A549 (cell line): ENCODE measurements around the gene LAMTOR3. TPM values are rescaled to one million over a fixed set of nuclear protein-coding genes. Genes with fewer than 3 reads are reported as not detected.

Experiments
- ATAC-seq, 2 experiments: fragments of 200-7000 bp in 1 of 2; fragments of >200 bp in 1 of 2; cut with Nextera tagmentation in 1 of 2; cut with Tn5 transposase in 1 of 2; 3 replicates each; pipeline versions ENCODE4 v1.8.0 to v1.9.1; 2018 to 2020; ENCODE audit warnings: mild to moderate bottlenecking in 1 of 2, moderate library complexity in 1 of 2
- CTCF ChIA-PET: fragments of 300-600 bp; sonication (Branson Sonifier 250); formaldehyde crosslinking; extraction: SDS; loops from one replicate; lab custom pipeline; 2021; ENCODE audit warnings: antibody characterized with exemption, inconsistent platforms; lab: Yijun Ruan, JAX
- POLR2A ChIA-PET: fragments of 350-600 bp; formaldehyde crosslinking; extraction: SDS; loops from one replicate; lab custom pipeline; 2021; ENCODE audit warnings: antibody characterized with exemption, inconsistent platforms; lab: Yijun Ruan, JAX
- DNase-seq, 2 experiments: peaks; one replicate each; pipeline versions ENCODE4 v3.0.0 to v3.0.0-alpha.2; 2011 to 2016; ENCODE audit warnings: low read depth in 1 of 2, low spot score in 1 of 2
- FAIRE-seq: peaks from 2 replicates; lab custom pipeline; 2011; peaks lifted over from hg19 to GRCh38; lab: Jason Lieb, UNC
- H3K27ac ChIP-seq, 2 experiments: fragments of >200 bp; sonication (Bioruptor Twin); formaldehyde crosslinking; 3 replicates each; pipeline ENCODE4 v1.5.1; 2016 to 2017
- H3K4me1 ChIP-seq: fragments of >200 bp; sonication (Bioruptor Twin); formaldehyde crosslinking; 3 replicates; pipeline ENCODE4 v1.6.1; 2016
- H3K4me2 ChIP-seq: fragments of >200 bp; sonication (Bioruptor Twin); formaldehyde crosslinking; 3 replicates; pipeline ENCODE4 v1.6.1; 2016
- H3K4me3 ChIP-seq: fragments of >200 bp; sonication (Bioruptor Twin); formaldehyde crosslinking; 3 replicates; pipeline ENCODE4 v1.5.1; 2016
- H3K9me3 ChIP-seq: fragments of >200 bp; sonication (Bioruptor Twin); formaldehyde crosslinking; 3 replicates; pipeline ENCODE4 v1.6.1; 2016
- BCL3 ChIP-seq: fragments of >200 bp; sonication (Bioruptor Twin); formaldehyde crosslinking; IDR thresholded peaks from 3 replicates; pipeline ENCODE4 v1.6.1; 2016
- CHD2 ChIP-seq: fragments of 150-350 bp; IDR thresholded peaks from 2 replicates; pipeline ENCODE4 v1.6.1; 2014; ENCODE audit warnings: low read length; ENCODE audit not compliant: partially characterized antibody
- CHD4 ChIP-seq: fragments of 200-600 bp; sonication (generic); IDR thresholded peaks from 2 replicates; pipeline ENCODE4 v1.6.1; 2016; ENCODE audit warnings: antibody characterized with exemption, mild to moderate bottlenecking, borderline replicate concordance
- ELK1 ChIP-seq: fragments of 150-350 bp; IDR thresholded peaks from 2 replicates; pipeline ENCODE4 v1.6.1; 2014; ENCODE audit warnings: low read depth, mild to moderate bottlenecking, low read length
- EP300 ChIP-seq, 2 experiments: fragments of >200 bp; sonication (Bioruptor Twin); formaldehyde crosslinking; IDR thresholded peaks; 2 replicates in 1 of 2; 3 replicates in 1 of 2; pipeline ENCODE4 v1.6.1; 2016 to 2017
- FOSL2 ChIP-seq, 2 experiments: fragments of 450-650 bp in 1 of 2; fragments of >200 bp in 1 of 2; sonication (Bioruptor Twin) in 1 of 2; formaldehyde crosslinking; IDR thresholded peaks; 2 replicates each; pipeline versions ENCODE4 v1.5.0 to v1.6.1; 2016 to 2020; ENCODE audit warnings: mild to moderate bottlenecking in 1 of 2, moderate library complexity in 1 of 2
- GATA3 ChIP-seq: IDR thresholded peaks from 2 replicates; pipeline ENCODE4 v1.6.1; 2012; ENCODE audit warnings: borderline replicate concordance
- HES2 ChIP-seq: fragments of >200 bp; sonication (Bioruptor Twin); formaldehyde crosslinking; IDR thresholded peaks from 2 replicates; pipeline ENCODE4 v1.6.1; 2016
- HMGXB4 ChIP-seq: fragments of 250-450 bp; sonication (Bioruptor Pico); IDR thresholded peaks from 2 replicates; pipeline ENCODE4 v1.5.0; 2021; ENCODE audit warnings: mild to moderate bottlenecking, moderate library complexity, borderline replicate concordance
- KDM5A ChIP-seq: fragments of 200-600 bp; sonication (generic); IDR thresholded peaks from 2 replicates; pipeline ENCODE4 v1.6.1; 2016; ENCODE audit warnings: antibody characterized with exemption, mild to moderate bottlenecking
- MAX ChIP-seq: IDR thresholded peaks from 2 replicates; pipeline ENCODE4 v1.6.1; 2012
- POLR2A ChIP-seq: IDR thresholded peaks from 2 replicates; pipeline ENCODE4 v1.6.1; 2012; ENCODE audit warnings: mild to moderate bottlenecking, low read length
- RCOR1 ChIP-seq: fragments of 150-350 bp; IDR thresholded peaks from 2 replicates; pipeline ENCODE4 v1.6.1; 2014; ENCODE audit warnings: antibody characterized with exemption, low read length, low read depth
- RNF2 ChIP-seq: fragments of 200-600 bp; sonication (generic); IDR thresholded peaks from 2 replicates; pipeline ENCODE4 v1.6.1; 2016; ENCODE audit warnings: low read depth, mild to moderate bottlenecking, antibody characterized with exemption, moderate library complexity, borderline replicate concordance
- TFCP2L1 ChIP-seq: fragments of 250-450 bp; sonication (Bioruptor Pico); IDR thresholded peaks from 2 replicates; pipeline ENCODE4 v1.5.0; 2021; ENCODE audit warnings: mild to moderate bottlenecking
- TP53 ChIP-seq: fragments of 250-450 bp; sonication (Bioruptor Pico); IDR thresholded peaks from 2 replicates; pipeline ENCODE4 v1.5.0; 2021; ENCODE audit warnings: mild to moderate bottlenecking, moderate library complexity
- WGBS: methylation state at CpG from one replicate; pipeline ENCODE4 v1.1.6; 2017; ENCODE audit errors: missing lambda C conversion rate; 5-methylcytosine and 5-hydroxymethylcytosine counted together
- polyA plus RNA-seq, 4 experiments: library from polyadenylated mRNA; depleted of rRNA in 3 of 4; stranded (reverse); fragments of >200 nt; fragmentation: RNase III in 1 of 4; extraction: RNeasy Plus Mini Kit Qiagen cat#74134 plus additional on column Dnase treatment in 1 of 4; gene quantifications; 2 replicates in 3 of 4; 3 replicates in 1 of 4; pipeline ENCODE4 v1.2.3, GENCODE V29; 2011 to 2017
- TF ChIP-seq, protein P1 (sequence below): fragments of 250-450 bp; sonication (Bioruptor Pico); IDR thresholded peaks from 2 replicates; pipeline ENCODE4 v1.5.0; 2020; ENCODE audit warnings: low read depth, mild to moderate bottlenecking, moderate library complexity
- TF ChIP-seq, protein P2 (sequence below): fragments of >200 bp; sonication (Bioruptor Twin); formaldehyde crosslinking; IDR thresholded peaks from 3 replicates; pipeline ENCODE4 v1.5.1; 2016

The LAMTOR3 gene
- polyA plus RNA-seq, 2 of the 4 experiments (the other 2 are of a cell fraction): 21.3 to 40.8 TPM

- TF ChIP-seq, protein P1, sequence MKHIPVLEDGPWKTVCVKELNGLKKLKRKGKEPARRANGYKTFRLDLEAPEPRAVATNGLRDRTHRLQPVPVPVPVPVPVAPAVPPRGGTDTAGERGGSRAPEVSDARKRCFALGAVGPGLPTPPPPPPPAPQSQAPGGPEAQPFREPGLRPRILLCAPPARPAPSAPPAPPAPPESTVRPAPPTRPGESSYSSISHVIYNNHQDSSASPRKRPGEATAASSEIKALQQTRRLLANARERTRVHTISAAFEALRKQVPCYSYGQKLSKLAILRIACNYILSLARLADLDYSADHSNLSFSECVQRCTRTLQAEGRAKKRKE: no peak
- TF ChIP-seq TP53 (no peak), HMGXB4 (CRISPR knock-in tag) (no peak)
Measured at GRCh38 chr4:99843413-99843812, 50.8 kb downstream of the LAMTOR3 start (continued).

DNA sequence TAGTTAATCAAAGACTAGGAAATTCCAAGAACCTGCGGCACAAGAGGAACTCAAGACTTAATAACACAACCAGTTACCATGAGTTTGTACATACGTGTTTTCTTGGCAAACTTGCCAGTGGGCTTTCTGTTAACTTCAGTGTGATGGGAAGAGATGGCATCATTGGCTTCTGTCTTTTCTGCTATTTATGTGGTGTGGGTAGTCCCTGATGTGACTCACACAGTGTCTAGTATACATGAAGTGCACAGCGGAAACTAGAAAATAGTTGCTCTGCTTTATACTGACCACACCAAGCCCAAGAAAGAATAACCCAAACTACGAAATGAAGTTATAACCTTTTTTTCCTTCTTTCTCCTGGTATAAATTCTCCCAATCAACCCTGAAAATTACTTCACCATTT, 53.1 kb downstream of the LAMTOR3 start:
- DNase-seq: no peak
- Histone ChIP-seq H3K9me3 (no peaks in the 10 kb centered on the region), H3K27ac (no peak overlapping the region), H3K4me1 (no peaks in the 10 kb centered on the region), H3K4me2 (no peak overlapping the region), H3K4me3 (no peak overlapping the region)
- no peak for FAIRE-seq
- POLR2A ChIA-PET: no interaction called here
- CTCF ChIA-PET: no interaction called here
- 86% methylated on average over 4 of the region's 4 CpGs for WGBS
- ATAC-seq: no peak
- no peak for TF ChIP-seq EP300 (IDR thresholded peaks at IDR 0.05)
- TF ChIP-seq KDM5A: no peak
- no peak for TF ChIP-seq TFCP2L1
- TF ChIP-seq, protein P2, sequence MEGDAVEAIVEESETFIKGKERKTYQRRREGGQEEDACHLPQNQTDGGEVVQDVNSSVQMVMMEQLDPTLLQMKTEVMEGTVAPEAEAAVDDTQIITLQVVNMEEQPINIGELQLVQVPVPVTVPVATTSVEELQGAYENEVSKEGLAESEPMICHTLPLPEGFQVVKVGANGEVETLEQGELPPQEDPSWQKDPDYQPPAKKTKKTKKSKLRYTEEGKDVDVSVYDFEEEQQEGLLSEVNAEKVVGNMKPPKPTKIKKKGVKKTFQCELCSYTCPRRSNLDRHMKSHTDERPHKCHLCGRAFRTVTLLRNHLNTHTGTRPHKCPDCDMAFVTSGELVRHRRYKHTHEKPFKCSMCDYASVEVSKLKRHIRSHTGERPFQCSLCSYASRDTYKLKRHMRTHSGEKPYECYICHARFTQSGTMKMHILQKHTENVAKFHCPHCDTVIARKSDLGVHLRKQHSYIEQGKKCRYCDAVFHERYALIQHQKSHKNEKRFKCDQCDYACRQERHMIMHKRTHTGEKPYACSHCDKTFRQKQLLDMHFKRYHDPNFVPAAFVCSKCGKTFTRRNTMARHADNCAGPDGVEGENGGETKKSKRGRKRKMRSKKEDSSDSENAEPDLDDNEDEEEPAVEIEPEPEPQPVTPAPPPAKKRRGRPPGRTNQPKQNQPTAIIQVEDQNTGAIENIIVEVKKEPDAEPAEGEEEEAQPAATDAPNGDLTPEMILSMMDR: no peak
- TF ChIP-seq BCL3: no peak
- TF ChIP-seq, protein P1: no peak
- no peak for TF ChIP-seq CHD4
- no peak for TF ChIP-seq FOSL2 (IDR thresholded peaks at IDR 0.05)
- TF ChIP-seq FOSL2 (CRISPR knock-in tag; IDR thresholded peaks at IDR 0.05): no peak

DNA sequence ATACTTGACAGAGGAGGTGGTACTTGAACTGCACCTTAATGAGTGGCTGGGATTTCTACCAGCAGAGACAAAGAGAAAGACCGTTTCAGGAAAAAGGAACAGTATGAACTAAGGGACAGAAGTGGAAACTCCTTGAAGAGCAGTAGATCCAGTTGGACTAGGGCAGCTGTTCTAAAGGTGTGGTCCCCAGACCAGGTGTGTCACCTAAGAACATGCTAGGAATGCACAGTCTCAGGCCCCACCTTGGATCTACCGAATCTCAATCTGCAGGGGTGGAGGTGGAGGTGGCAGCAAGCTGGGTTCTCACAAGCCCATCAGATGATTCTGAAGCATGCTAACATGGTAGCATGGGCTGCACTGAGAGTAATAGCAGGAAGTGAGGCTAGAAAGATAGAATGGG, 55.3 kb downstream of the LAMTOR3 start:
- H3K4me3 ChIP-seq: no peak overlapping the region
- no peak for ATAC-seq
- no peak overlapping the region for H3K4me2 ChIP-seq
- H3K27ac ChIP-seq: no peak overlapping the region
- WGBS: 38% methylated on average over 1 of the region's 2 CpGs
- no peaks in the 10 kb centered on the region for H3K4me1 ChIP-seq
- TF ChIP-seq RNF2: no peak
- no peak for TF ChIP-seq HES2
- TF ChIP-seq CHD4: no peak
- TF ChIP-seq, protein P2: no peak
- TF ChIP-seq HMGXB4 (CRISPR knock-in tag): no peak
- TF ChIP-seq CHD2: no peak
- TF ChIP-seq KDM5A: no peak
- no peak for TF ChIP-seq RCOR1
- no peak for TF ChIP-seq POLR2A
- no peak for TF ChIP-seq GATA3
- no peak for TF ChIP-seq MAX
- TF ChIP-seq ELK1: no peak
- TF ChIP-seq, all 56 proteins: peak for 0
- no peak for DNase-seq
- no peaks in the 10 kb centered on the region for H3K9me3 ChIP-seq
- FAIRE-seq: no peak
- POLR2A ChIA-PET: no interaction called here
- CTCF ChIA-PET: interaction anchor here (2.0 kb wide), 1 partner anchor 31 kb away, joined by 6 read pairs; no protein-coding TSS in a partner anchor
